Right lung (tissue), 5 donors: ENCODE results near the gene FGF10. TPM values are rescaled to one million over a fixed set of nuclear protein-coding genes. Genes with fewer than 3 reads are reported as not detected.

Experiments used
- DNase-seq, 2 donors: peaks; one replicate each; pipeline ENCODE4 v3.0.0-alpha.2; 2013
- polyA plus RNA-seq, 5 donors: library from polyadenylated mRNA; unstranded; fragments of 120-200 nt; gene quantifications; one replicate each; pipeline versions ENCODE4 v1.2.1 to v1.2.3, GENCODE V29; 2013; ENCODE audit warnings: inconsistent platforms in 1 of 5, low replicate concordance in 1 of 5; ENCODE audit not compliant: insufficient read length in 5 of 5, insufficient read depth in 1 of 5

FGF10 gene
- polyA plus RNA-seq, 5 donors: 34.7 to 48.9 (median 46.4) TPM

- peak in 1 of 2 donors; percentile 42 for DNase-seq
Measured at GRCh38 chr5:44361342-44362001, 27.7 kb downstream of the FGF10 start.

DNA sequence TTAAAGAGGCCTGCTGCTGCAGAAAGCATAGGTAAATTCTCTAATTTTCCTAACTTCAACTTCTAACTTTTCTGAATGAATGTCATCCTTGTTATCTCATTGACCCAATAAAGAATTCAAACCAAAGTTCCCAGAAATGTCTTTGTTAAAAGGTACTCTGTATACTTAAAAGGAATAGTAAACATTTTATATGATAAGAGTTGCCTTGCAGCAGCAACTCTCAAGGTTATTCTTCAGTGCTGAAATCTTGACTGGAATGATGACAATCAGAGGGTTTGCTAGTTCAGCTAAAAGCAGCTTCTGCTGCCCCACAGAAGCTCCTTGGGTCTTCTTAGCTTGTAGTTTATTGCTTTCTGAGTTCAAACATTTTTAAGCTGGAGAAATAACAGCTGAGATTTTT is 28.3 kb downstream of the FGF10 start:
- DNase-seq: no peak

DNA sequence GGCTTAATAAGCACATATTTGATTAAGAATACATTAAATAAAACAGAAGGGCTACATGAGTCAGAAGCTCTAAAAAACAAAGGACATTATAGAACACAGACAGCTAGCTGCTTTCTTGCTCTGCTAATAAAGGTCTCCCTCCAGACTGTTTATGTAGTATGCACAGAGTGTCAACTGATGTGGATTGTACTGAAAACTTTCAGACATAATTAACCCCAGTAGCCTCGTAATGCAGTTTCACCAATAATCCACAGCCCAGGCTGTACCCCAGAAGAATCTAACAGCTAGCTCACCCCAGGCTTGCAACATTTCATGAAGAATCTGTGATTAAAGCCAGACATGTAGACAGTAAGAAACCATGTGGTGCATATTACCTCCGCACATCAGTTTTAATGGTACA is 30.8 kb downstream of the FGF10 start:
- DNase-seq: peak; percentile 69 to 76

- peak; percentile 53 to 61 for DNase-seq
Measured at GRCh38 chr5:44356231-44356630, 33.0 kb downstream of the FGF10 start.

DNA sequence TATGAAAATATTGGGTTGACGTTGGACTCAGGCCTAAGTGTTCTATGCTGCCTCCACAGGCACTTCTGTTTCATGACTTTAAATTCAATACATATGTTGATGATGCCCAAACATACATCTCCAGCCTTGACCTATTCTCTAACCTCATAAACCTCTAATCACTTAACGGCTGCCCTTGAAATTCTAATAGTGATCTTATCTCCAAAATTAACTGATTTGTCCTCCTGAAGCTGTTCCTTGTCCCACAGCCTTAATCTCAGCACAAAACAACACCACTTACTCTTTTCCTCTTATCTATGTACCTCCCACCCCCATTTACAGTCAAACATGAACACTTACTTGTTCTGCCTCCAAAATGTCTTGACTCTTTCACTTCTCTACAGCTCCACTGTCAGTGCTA is 43.3 kb downstream of the FGF10 start:
- DNase-seq: no peak

- no peak for DNase-seq
Measured at GRCh38 chr5:44336708-44337107, 52.5 kb downstream of the FGF10 start.

- no peak for DNase-seq
Measured at GRCh38 chr5:44334622-44335021, 54.6 kb downstream of the FGF10 start.

DNA sequence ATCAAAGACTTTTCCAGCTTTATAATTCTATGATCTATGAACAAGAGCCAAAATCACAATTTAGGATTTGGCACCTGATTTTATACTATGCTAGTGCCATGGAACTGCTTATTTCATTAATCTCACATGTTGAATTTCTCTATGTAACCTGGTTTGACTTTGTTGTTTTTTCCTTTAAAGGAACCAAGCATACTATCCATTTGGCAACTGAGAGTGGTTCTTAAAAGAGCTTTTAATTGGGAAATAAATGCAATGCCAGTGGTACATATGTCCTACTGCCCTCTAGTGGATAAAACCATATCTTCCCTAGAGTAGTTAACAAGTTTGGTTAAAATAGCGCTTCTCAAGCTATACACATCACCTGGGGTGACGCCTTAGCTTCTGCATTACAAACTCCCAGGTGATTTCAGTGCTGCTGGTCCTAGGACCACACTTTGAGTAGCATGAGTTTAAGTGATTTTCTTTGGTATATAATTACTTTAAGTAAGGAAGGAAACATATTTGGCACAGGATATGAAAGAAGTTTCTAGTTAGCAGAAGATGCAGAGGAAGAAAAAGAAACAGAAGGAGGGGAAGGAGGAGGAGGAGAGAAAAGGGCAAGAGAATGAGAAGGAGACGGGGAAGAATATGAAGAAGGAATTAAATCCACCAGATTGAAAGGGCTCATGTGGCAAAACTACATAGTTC is 56.8 kb downstream of the FGF10 start:
- peak; percentile 30 to 55 for DNase-seq

DNA sequence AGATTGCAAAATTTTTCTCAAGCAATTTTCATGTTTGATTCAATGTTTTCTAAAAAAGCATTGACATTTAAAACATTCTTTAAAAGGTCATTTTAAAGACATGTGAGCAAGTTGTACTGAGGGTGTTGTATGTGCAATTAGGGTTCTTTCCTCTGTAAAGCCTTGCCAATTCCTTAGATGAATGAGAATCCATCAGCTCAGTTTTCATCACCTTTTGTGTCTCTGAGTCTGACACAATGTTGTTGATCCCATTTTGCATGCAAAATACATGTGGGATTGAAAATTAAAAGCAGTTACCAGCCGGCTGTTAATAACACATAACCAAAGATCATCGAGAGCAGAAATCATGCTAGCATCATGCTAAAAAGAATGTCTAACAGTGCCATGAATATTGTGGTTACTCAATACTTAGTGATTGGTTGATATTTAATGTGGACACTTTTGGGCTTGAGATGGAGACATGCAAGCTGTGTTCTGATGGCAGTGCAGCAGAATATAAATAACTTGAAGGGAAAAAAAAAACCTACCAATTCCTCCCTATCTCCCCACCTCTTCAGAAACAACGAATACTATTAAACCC is 57.7 kb downstream of the FGF10 start:
- peak; percentile 62 to 65 for DNase-seq

- no peak for DNase-seq
Measured at GRCh38 chr5:44329716-44330115, 59.5 kb downstream of the FGF10 start.

DNA sequence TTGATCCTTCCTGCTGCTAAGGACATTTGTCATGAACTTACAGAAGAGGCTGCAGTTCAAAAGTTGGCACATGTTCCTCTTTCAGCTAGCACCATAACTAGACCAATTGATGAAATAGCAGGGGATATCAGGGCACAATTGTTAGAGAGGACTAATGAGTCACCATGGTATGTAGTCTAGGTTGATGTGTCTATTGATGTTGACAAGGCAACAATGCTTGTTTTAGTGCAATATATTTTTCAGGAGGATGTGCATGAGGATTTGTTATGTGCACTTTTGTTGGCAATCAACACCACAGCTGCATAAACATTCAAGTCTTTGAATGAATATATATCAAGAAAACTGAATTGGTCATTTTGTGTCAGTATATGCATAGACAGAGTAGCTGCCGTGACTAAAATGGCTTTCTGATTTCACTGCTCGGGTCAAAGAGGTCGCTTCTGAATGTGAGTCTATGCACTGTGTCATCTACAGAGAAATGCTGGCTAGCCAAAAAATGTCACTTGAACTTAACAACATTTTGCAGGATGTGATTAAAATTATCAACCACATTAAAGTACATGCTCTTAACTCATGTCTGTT is 68.0 kb downstream of the FGF10 start:
- no peak for DNase-seq

DNA sequence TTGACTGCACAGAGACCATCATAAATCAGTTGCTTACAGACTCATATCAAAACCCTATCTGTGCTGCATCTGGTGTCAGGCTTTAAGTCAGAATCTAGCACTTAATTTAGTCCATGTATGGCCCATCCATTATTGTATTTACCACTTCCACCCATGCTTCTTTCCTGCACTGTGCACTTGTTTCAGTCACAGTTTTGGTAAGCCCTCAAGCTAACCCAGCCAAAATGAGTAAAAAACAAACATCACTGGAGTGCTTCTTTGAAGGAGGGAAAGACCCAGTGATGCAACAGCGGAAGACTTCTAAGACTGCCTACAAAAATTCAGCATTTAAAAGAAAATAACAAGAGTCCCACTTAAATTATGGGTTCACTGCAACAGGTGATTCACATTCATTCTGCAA is 69.0 kb downstream of the FGF10 start:
- no peak for DNase-seq

- no peak for DNase-seq
Measured at GRCh38 chr5:44318883-44319282, 70.3 kb downstream of the FGF10 start.

DNA sequence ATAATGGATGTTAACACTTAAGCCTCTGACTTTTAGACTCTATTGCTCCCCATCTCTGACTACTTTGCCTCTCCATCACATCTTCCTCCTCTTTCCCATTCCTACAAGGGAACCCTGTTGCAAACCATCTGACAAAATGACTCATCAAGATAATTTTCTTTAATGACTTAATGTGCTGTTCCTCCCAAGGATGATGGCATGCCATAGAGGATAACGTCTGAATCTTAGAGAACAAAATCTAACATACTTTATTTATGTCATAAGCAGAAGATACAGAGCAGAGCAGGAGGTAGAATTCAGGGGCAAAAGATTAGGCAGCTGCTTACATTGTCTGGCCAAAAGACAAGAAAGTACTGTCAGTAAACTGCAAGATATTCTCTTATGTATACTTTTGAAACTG is 76.8 kb downstream of the FGF10 start:
- DNase-seq: no peak

GRCh38 chr5:44300551-44300950 is 88.7 kb downstream of the FGF10 start:
- no peak for DNase-seq

- no peak for DNase-seq
Measured at GRCh38 chr5:44299394-44299793, 89.8 kb downstream of the FGF10 start.

GRCh38 chr5:44294516-44294915 is 94.7 kb downstream of the FGF10 start:
- DNase-seq: no peak

DNA sequence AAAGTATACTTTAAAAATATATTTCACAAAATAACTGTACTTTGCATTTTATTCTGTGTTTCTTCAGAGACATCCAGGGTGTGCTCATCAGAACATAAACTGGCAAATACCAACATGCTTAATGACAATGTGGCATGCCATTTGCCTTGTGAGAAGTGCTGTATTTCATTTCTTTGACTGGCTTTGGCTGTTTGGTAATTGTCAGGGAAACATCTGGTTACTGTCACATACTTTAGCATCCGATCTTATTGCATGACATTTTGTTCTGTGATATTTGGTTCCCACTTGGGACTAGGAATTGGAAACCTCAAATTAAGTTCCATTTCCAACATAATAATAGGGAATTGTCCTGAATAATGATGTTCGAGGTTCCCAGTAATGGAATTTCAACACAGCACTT is 96.5 kb downstream of the FGF10 start:
- no peak for DNase-seq

- DNase-seq: no peak
Measured at GRCh38 chr5:44278469-44278868, 110.8 kb downstream of the FGF10 start.

GRCh38 chr5:44275908-44276307 is 113.3 kb downstream of the FGF10 start:
- DNase-seq: no peak

GRCh38 chr5:44275329-44275728 is 113.9 kb downstream of the FGF10 start:
- DNase-seq: no peak

GRCh38 chr5:44267909-44268308 is 121.3 kb downstream of the FGF10 start:
- no peak for DNase-seq
